ENCODE data around the gene CTXN2.

Gene CTXN2

DNA sequence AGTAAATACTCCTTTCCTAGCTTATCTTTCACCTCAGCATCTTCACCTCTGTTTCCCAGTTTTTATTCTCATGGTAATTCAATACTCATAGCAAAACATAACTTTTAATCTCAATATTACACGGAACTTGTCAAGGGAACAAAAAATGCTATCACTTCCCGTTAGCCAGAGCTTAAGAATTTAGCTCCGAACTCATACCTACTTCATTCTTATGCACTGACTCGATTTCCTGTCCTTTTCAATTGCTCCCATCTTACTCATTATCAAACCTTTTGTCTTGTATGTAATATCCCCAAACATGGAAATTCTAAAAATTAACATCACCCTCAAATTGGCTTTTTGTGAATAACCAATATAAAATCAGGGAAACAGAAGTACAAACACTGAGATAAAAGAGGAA, 41.6 kb upstream of the CTXN2 start:
- no peaks in the 10 kb centered on the region for H3K36me3 ChIP-seq
- no peaks in the 10 kb centered on the region for H3K9me3 ChIP-seq
- no peak overlapping the region for H3K27ac ChIP-seq
- H3K4me1 ChIP-seq (ENCODE audit: control insufficient read depth in 1 of 2, insufficient read depth in 1 of 2, low read depth in 1 of 2, low read length in 1 of 2): no peaks in the 10 kb centered on the region
- H3K4me3 ChIP-seq (ENCODE audit: low read depth in 1 of 2, low read length in 1 of 2): no peak overlapping the region
- H3K27me3 ChIP-seq: no peaks in the 10 kb centered on the region
- TF ChIP-seq, protein P1, sequence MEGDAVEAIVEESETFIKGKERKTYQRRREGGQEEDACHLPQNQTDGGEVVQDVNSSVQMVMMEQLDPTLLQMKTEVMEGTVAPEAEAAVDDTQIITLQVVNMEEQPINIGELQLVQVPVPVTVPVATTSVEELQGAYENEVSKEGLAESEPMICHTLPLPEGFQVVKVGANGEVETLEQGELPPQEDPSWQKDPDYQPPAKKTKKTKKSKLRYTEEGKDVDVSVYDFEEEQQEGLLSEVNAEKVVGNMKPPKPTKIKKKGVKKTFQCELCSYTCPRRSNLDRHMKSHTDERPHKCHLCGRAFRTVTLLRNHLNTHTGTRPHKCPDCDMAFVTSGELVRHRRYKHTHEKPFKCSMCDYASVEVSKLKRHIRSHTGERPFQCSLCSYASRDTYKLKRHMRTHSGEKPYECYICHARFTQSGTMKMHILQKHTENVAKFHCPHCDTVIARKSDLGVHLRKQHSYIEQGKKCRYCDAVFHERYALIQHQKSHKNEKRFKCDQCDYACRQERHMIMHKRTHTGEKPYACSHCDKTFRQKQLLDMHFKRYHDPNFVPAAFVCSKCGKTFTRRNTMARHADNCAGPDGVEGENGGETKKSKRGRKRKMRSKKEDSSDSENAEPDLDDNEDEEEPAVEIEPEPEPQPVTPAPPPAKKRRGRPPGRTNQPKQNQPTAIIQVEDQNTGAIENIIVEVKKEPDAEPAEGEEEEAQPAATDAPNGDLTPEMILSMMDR (IDR thresholded peaks at IDR 0.05): no peak

DNA sequence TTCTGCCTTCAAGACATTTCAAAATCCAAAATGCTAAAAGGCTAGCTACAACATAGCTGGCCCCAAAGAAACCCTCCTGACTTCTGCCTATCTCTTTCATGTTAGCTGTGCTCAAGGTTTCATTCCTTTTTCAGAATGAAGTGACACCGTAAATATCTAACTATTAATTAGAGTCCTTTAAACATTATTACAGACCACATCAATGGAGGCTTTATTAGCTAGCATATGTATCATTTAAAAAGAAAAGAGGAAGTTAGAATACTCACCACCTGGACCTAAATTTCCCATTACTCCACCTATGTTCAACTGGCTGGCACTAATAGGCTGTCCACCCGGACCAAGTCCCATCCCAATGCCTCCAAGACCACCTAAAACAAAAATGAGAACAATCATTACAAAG, 37.9 kb upstream of the CTXN2 start:
- Histone ChIP-seq H3K4me1 (ENCODE audit: control insufficient read depth in 1 of 2, insufficient read depth in 1 of 2, low read depth in 1 of 2, low read length in 1 of 2) (no peaks in the 10 kb centered on the region), H3K27ac (no peak overlapping the region), H3K36me3 (no peaks in the 10 kb centered on the region), H3K9me3 (no peaks in the 10 kb centered on the region), H3K27me3 (no peaks in the 10 kb centered on the region), H3K4me3 (ENCODE audit: low read depth in 1 of 2, low read length in 1 of 2) (no peak overlapping the region)
- TF ChIP-seq, protein P1 (IDR thresholded peaks at IDR 0.05): no peak

DNA sequence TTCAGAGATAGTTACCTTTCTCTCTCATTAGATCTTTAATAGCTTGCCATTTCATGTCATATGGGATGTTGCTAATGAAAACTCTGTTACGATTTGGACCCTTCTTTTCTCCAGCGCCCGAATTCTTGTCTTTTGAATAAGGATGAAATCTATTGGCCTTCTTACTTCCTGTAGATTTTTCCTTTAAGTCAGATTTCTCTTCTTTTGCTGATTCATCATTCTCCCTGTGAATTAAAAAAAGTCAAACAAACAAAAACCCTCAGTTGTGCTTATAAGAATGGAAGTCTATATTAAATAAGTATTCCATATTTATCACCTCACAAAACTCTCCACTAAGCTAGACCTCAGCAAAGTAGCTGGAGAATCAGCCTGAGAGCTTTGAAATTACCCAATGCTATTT, 22.8 kb upstream of the CTXN2 start:
- H3K27me3 ChIP-seq: no peaks in the 10 kb centered on the region
- TF ChIP-seq, protein P1 (IDR thresholded peaks at IDR 0.05): no peak
- H3K9me3 ChIP-seq: no peaks in the 10 kb centered on the region
- H3K27ac ChIP-seq: no peak overlapping the region
- no peak overlapping the region for H3K4me3 ChIP-seq (ENCODE audit: low read depth in 1 of 2, low read length in 1 of 2)
- no peaks in the 10 kb centered on the region for H3K4me1 ChIP-seq (ENCODE audit: control insufficient read depth in 1 of 2, insufficient read depth in 1 of 2, low read depth in 1 of 2, low read length in 1 of 2)
- H3K36me3 ChIP-seq: no peaks in the 10 kb centered on the region

DNA sequence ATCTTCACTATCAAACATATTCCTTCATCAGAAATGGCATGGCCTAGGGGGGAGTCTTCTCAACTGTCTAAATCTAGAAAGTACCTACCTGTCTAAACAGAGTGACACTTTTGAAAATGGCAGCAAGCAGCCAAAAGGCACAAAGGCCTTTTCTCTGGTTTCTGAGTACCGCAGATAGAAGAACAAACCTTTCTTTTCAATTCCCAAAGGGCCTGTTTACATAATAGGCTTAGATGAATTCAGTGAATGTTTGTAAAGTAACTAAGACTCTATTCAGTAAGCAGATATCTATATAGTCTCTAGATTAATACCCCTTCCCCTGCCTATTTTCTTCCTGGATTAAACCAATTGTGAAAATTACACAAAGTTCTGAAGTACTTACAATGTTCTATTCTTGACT, 20.5 kb upstream of the CTXN2 start:
- H3K9me3 ChIP-seq: no peaks in the 10 kb centered on the region
- H3K27me3 ChIP-seq: peaks cover 5% of the 10 kb centered on the region
- no peaks in the 10 kb centered on the region for H3K4me1 ChIP-seq (ENCODE audit: control insufficient read depth in 1 of 2, insufficient read depth in 1 of 2, low read depth in 1 of 2, low read length in 1 of 2)
- TF ChIP-seq, protein P1 (IDR thresholded peaks at IDR 0.05): no peak
- no peaks in the 10 kb centered on the region for H3K36me3 ChIP-seq
- no peak overlapping the region for H3K4me3 ChIP-seq (ENCODE audit: low read depth in 1 of 2, low read length in 1 of 2)
- no peak overlapping the region for H3K27ac ChIP-seq

DNA sequence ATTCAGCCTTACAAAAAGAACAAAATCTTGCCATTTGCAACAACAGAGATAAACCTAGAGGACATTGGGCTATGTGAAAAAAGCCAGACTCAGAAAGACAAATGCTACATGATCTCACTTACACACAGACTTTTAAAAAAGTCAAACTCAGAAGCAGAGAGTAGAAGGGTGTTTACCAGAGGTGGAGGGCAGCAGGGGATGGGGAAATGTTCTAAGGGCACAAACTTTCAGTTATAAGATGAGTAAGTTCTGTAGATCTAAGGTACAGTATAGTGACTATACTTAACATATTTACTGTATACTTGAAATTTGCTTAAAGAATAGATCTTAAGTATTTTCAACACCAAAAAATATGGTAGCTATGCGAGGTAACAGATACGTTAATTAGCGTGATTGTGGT, 16.3 kb upstream of the CTXN2 start:
- no peak overlapping the region for H3K27ac ChIP-seq
- H3K9me3 ChIP-seq: no peaks in the 10 kb centered on the region
- H3K27me3 ChIP-seq: peaks cover 47% of the 10 kb centered on the region
- H3K4me3 ChIP-seq (ENCODE audit: low read depth in 1 of 2, low read length in 1 of 2): no peak overlapping the region
- no peaks in the 10 kb centered on the region for H3K36me3 ChIP-seq
- H3K4me1 ChIP-seq (ENCODE audit: control insufficient read depth in 1 of 2, insufficient read depth in 1 of 2, low read depth in 1 of 2, low read length in 1 of 2): peaks cover 0 to 11% of the 10 kb centered on the region in 2 experiments
- TF ChIP-seq, protein P1 (IDR thresholded peaks at IDR 0.05): no peak

DNA sequence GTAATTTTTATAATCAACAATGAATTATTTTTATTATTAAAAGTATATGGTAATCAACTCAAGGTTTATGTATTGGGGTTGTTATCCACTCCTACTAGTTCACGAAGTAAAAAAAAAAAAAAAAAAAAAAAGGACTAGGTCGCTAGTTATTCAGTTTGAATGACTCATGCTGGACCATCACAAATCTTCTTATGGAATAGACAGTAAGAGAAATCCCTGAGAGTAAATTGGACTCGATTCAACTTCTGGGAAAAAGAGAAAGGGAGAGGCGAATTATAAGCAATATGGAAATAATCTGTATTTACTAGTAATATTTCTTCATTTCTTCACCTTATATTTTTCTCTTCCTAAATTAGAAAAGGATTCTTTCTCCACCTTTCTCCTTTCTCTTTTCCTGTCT, 15.4 kb upstream of the CTXN2 start:
- no peak overlapping the region for H3K4me3 ChIP-seq (ENCODE audit: low read depth in 1 of 2, low read length in 1 of 2)
- H3K27me3 ChIP-seq: peaks cover 56% of the 10 kb centered on the region
- H3K9me3 ChIP-seq: no peaks in the 10 kb centered on the region
- no peaks in the 10 kb centered on the region for H3K36me3 ChIP-seq
- peaks cover 0 to 11% of the 10 kb centered on the region in 2 experiments for H3K4me1 ChIP-seq (ENCODE audit: control insufficient read depth in 1 of 2, insufficient read depth in 1 of 2, low read depth in 1 of 2, low read length in 1 of 2)
- no peak overlapping the region for H3K27ac ChIP-seq
- TF ChIP-seq, protein P1 (IDR thresholded peaks at IDR 0.05): no peak
